Activated CD8-positive, alpha-beta T cell treated with anti-CD3 and anti-CD28 coated beads for 36 hours (primary cell): ENCODE results near the gene NF1. TPM values are rescaled to one million over a fixed set of nuclear protein-coding genes. Genes with fewer than 3 reads are reported as not detected.

Source experiments
- ATAC-seq: fragments of 200-7000 bp; cut with Tn5 transposase; one replicate; pipeline ENCODE4 v1.10.0; 2021; ENCODE audit warnings: mild to moderate bottlenecking, moderate library complexity
- CTCF ChIA-PET: fragments of 350-600 bp; sonication (Branson Sonifier 250); formaldehyde crosslinking; loops from one replicate; lab custom pipeline; 2021; ENCODE audit warnings: antibody characterized with exemption; lab: Charles Lee
- POLR2A ChIA-PET: fragments of 350-600 bp; sonication (Branson Sonifier 250); formaldehyde crosslinking; loops from one replicate; lab custom pipeline; 2021; ENCODE audit warnings: antibody characterized with exemption; lab: Charles Lee
- DNase-seq: peaks from one replicate; pipeline ENCODE4 v3.0.0-alpha.2; 2020
- H3K27ac Mint-ChIP-seq: one replicate; pipeline ENCODE4 v1.8.0; 2021; ENCODE audit warnings: mild to moderate bottlenecking, mixed read lengths
- H3K27me3 Mint-ChIP-seq: one replicate; pipeline ENCODE4 v1.8.0; 2021; ENCODE audit warnings: mixed read lengths
- H3K36me3 Mint-ChIP-seq: one replicate; pipeline ENCODE4 v1.8.0; 2021; ENCODE audit warnings: low read depth, mixed read lengths
- H3K4me1 Mint-ChIP-seq: one replicate; pipeline ENCODE4 v1.8.0; 2021; ENCODE audit warnings: low read depth, mixed read lengths
- H3K4me3 Mint-ChIP-seq: one replicate; pipeline ENCODE4 v1.8.0; 2021; ENCODE audit warnings: mild to moderate bottlenecking, moderate library complexity, mixed read lengths
- H3K9me3 Mint-ChIP-seq: one replicate; pipeline ENCODE4 v1.8.0; 2021; ENCODE audit warnings: mixed read lengths
- CTCF ChIP-seq: fragments of 200-600 bp; IDR thresholded peaks from one replicate; pipeline ENCODE4 v1.8.0; 2022; ENCODE audit warnings: antibody characterized with exemption, mild to moderate bottlenecking
- intact Hi-C: fragments of 100-400 bp; cut with micrococcal nuclease; formaldehyde crosslinking; loops from one replicate; pipeline ENCODE4 v1.10.0; 2022
- total RNA-seq, 2 experiments: library from RNA; stranded (reverse); gene quantifications; one replicate each; pipeline ENCODE4 v1.2.3, GENCODE V29; 2021

The NF1 gene
- total RNA-seq, 2 experiments from 2014 or later: 19.4 to 20.1 TPM

GRCh38 chr17:31067691-31068184 lies 27.0 kb upstream of the NF1 start:
- Mint-ChIP-seq H3K9me3 (no peaks in the 10 kb centered on the region), H3K36me3 (no peaks in the 10 kb centered on the region), H3K27ac (no peak overlapping the region), H3K4me3 (no peak overlapping the region), H3K27me3 (no peaks in the 10 kb centered on the region), H3K4me1 (no peaks in the 10 kb centered on the region)
- ATAC-seq (no peak), DNase-seq (no peak)
- TF ChIP-seq CTCF: no peak
- CTCF ChIA-PET: interaction anchor here (0.9 to 1.8 kb wide), 5 partner anchors 12 to 226 kb away, joined by 3 to 5 read pairs (median 5); no protein-coding TSS in a partner anchor
- intact Hi-C loops: no loop called here
- POLR2A ChIA-PET: interaction anchor here (0.6 kb wide), 1 partner anchor 20 kb away, joined by 5 read pairs; no protein-coding TSS in a partner anchor

- Mint-ChIP-seq H3K27me3 (no peaks in the 10 kb centered on the region), H3K36me3 (no peaks in the 10 kb centered on the region), H3K27ac (no peak overlapping the region), H3K4me3 (no peak overlapping the region), H3K9me3 (no peaks in the 10 kb centered on the region), H3K4me1 (no peaks in the 10 kb centered on the region)
- peak; percentile 78 for ATAC-seq
- DNase-seq: peak; percentile 86
- CTCF ChIA-PET: interaction anchor here (0.9 to 1.8 kb wide), 5 partner anchors 13 to 226 kb away, joined by 3 to 5 read pairs (median 5); no protein-coding TSS in a partner anchor
- intact Hi-C loops: no loop called here
- peak; percentile 66 for TF ChIP-seq CTCF
- POLR2A ChIA-PET: no interaction called here
These were observed 26.5 kb upstream of the NF1 start for GRCh38 chr17:31068291-31068690.

- CTCF ChIA-PET: interaction anchor here (1.4 kb wide), 1 partner anchor 145 kb away, joined by 4 read pairs; no protein-coding TSS in a partner anchor
- H3K4me3 Mint-ChIP-seq: no peak overlapping the region
These were observed 22.6 kb upstream of the NF1 start for GRCh38 chr17:31072186-31072585.

GRCh38 chr17:31073411-31073810 lies 21.4 kb upstream of the NF1 start:
- DNase-seq (no peak), ATAC-seq (no peak)
- Mint-ChIP-seq H3K9me3 (no peaks in the 10 kb centered on the region), H3K36me3 (no peaks in the 10 kb centered on the region), H3K4me3 (no peak overlapping the region), H3K4me1 (no peaks in the 10 kb centered on the region), H3K27ac (no peak overlapping the region), H3K27me3 (no peaks in the 10 kb centered on the region)
- intact Hi-C loops: no loop called here
- TF ChIP-seq CTCF: no peak
- ChIA-PET CTCF (interaction anchor here (0.7 to 1.1 kb wide), 2 partner anchors 24 to 26 kb away, joined by 3 read pairs; no protein-coding TSS in a partner anchor), POLR2A (no interaction called here)

More at GRCh38 chr17:31072186-31072585, 22.6 kb upstream of the NF1 start:
- no peaks in the 10 kb centered on the region for H3K27me3 Mint-ChIP-seq
- no peak for TF ChIP-seq CTCF
- no peaks in the 10 kb centered on the region for H3K36me3 Mint-ChIP-seq
- no peaks in the 10 kb centered on the region for H3K9me3 Mint-ChIP-seq
- no peaks in the 10 kb centered on the region for H3K4me1 Mint-ChIP-seq
- ATAC-seq: no peak
- POLR2A ChIA-PET: no interaction called here
- no peak for DNase-seq
- intact Hi-C loops: no loop called here
- no peak overlapping the region for H3K27ac Mint-ChIP-seq

GRCh38 chr17:31074772-31075555 lies 19.8 kb upstream of the NF1 start:
- ATAC-seq (no peak), DNase-seq (no peak)
- Mint-ChIP-seq H3K4me3 (no peak overlapping the region), H3K27me3 (no peaks in the 10 kb centered on the region), H3K4me1 (no peaks in the 10 kb centered on the region), H3K27ac (no peak overlapping the region), H3K36me3 (no peaks in the 10 kb centered on the region), H3K9me3 (no peaks in the 10 kb centered on the region)
- ChIA-PET CTCF (no interaction called here), POLR2A (no interaction called here)
- no peak for TF ChIP-seq CTCF
- intact Hi-C loops: no loop called here
